Forelimb muscle (tissue), 1 donor: ENCODE results near the gene RNPEPL1. TPM values are rescaled to one million over a fixed set of nuclear protein-coding genes. Genes with fewer than 3 reads are reported as not detected.
"Not testable (repeated sequence)": the region's sequence is repeated elsewhere in the genome, so short reads cannot be mapped to it uniquely, and the experiment has no call there.

Experiments
- DNase-seq: peaks from one replicate; pipeline ENCODE4 v3.0.0-alpha.2; 2013; ENCODE audit warnings: low read depth
- polyA plus RNA-seq: library from polyadenylated mRNA; unstranded; fragments of 120-200 nt; gene quantifications from one replicate; pipeline ENCODE4 v1.2.1, GENCODE V29; 2013; ENCODE audit not compliant: insufficient read length

The RNPEPL1 gene
- polyA plus RNA-seq, 1 donor = 33.2 TPM

- no peak for DNase-seq
These were observed 35.6 kb downstream of the RNPEPL1 start for GRCh38 chr2:240603846-240604245.

- DNase-seq = peak; percentile 29
These were observed 36.1 kb downstream of the RNPEPL1 start for GRCh38 chr2:240604291-240604938.

- DNase-seq = no peak
These were observed 36.8 kb downstream of the RNPEPL1 start for GRCh38 chr2:240604939-240605716.

GRCh38 chr2:240605867-240606743 is 37.8 kb downstream of the RNPEPL1 start:
- DNase-seq = no peak

- no peak for DNase-seq
These were observed 43.4 kb downstream of the RNPEPL1 start for GRCh38 chr2:240611601-240612210.

GRCh38 chr2:240613781-240614180 is 45.5 kb downstream of the RNPEPL1 start:
- DNase-seq = no peak

GRCh38 chr2:240614391-240614790 is 46.1 kb downstream of the RNPEPL1 start:
- no peak for DNase-seq

GRCh38 chr2:240615396-240615795 is 47.1 kb downstream of the RNPEPL1 start:
- DNase-seq = no peak

- no peak for DNase-seq
These were observed 47.7 kb downstream of the RNPEPL1 start for GRCh38 chr2:240615820-240616547.

DNA sequence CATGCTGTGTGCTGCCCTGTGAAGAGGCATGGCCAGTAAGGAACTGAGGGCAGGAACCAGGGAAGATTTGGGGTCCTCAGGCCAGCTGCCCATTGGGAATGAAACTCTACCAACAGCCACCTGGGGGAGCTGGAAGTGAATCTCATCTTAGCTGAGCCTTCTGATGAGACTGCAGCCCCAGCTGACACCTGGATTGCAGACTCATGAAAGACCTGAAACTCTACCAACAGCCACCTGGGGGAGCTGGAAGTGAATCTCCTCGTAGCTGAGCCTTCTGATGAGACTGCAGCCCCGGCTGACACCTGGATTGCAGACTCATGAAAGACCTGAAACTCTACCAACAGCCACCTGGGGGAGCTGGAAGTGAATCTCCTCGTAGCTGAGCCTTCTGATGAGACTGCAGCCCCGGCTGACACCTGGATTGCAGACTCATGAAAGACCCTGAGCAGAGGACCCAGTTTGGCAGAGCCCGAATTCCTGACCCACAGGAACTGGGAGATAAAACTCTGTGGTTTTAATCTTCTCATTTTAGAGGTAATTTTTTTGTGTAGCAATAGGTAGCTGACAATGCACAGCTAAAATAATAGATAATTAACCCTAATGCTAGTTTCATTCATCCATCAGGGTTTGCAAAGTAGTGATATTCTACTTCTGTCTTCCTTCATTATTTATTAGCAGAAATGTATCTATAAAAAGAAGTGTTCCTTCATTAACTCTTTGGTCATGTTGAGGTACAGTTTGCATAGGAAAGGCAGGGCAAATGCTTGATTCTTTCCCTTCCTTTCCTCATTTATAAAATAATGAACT is 48.8 kb downstream of the RNPEPL1 start:
- not testable (repeated sequence) for DNase-seq

DNA sequence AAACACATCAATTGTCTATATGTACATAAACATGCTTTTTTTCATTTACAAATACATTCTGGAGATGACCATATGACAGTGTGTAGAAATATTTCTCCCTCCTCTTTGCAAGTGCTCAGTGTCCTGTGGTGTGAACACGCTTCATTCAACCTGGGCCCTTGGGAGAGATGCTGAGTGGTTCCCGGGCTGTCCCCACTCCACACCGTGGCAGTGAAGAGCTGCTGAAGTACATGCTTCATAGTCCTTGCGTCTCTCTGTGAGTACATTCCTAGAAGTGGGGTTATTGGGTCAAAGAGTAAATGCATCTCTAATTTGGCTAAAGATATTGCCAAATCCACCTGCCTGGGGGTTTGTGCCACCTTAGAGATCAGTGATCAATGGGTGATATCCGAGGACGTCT is 50.5 kb downstream of the RNPEPL1 start:
- no peak for DNase-seq

- no peak for DNase-seq
These were observed 51.3 kb downstream of the RNPEPL1 start for GRCh38 chr2:240619506-240620148.

DNA sequence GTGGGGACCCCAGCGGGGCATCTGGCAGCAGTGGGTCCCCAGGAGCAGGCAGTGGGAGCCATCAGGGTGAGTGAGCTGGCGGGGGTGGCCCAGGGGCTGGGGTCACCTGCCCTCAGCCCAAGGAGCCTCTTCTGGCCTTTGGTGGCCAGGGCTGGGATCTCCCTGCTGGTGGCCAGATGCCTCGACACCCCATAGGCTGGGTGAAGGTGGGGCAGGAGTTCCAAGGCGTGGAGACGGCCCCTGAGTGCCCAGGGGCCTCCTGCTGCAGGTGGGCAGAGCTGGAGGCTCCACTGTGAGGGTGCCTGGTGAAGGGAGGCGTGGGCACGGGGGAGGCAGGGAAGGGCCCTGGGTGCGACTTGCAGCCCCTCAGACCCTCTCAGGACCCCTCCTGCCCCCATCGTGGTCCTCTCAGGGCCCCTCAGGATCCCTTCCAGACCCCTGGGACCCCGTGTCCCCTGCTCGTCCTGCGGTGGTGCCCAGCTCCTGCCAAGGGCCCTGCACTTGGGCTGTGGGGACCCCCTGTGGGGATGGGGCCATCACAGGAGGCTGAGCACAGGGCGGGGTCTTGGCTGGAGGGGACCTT is 52.0 kb downstream of the RNPEPL1 start:
- no peak for DNase-seq

DNA sequence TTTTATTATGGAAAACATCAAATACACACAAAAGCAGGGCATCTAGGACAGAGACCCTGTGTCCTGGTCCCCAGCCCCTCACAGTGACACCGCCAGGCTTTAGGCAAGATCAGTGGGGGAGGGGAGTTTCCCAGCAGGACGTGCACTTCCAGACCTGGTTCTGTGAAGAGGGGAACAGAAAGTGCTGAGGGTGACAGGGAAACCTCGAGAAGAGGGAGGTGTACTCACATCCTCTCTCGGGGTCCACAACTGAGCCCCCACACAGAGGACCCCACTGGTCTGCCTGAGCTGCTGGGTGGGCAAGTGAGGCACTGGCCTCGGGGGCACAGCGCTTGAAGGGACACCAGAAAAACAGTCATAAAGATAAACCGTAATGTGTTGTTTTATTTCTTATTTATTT is 52.6 kb downstream of the RNPEPL1 start:
- DNase-seq = no peak

DNA sequence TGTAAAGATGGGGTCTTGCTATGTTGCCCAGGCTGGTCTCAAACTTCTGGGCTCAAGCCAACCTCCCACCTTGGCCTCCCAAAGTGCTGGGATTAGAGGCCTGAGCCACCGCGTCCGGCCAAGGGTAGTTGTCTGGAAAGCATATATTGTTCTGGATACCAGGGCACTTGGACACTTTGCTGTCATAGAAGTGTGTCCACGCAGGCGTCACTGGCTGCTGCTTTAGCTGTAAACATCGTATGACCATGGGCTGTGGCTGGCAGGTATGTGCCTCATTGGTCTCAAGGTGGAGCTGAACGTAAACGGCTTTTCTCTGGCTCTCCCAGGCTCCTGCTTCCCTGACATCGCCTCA is 53.8 kb downstream of the RNPEPL1 start:
- DNase-seq = no peak

DNA sequence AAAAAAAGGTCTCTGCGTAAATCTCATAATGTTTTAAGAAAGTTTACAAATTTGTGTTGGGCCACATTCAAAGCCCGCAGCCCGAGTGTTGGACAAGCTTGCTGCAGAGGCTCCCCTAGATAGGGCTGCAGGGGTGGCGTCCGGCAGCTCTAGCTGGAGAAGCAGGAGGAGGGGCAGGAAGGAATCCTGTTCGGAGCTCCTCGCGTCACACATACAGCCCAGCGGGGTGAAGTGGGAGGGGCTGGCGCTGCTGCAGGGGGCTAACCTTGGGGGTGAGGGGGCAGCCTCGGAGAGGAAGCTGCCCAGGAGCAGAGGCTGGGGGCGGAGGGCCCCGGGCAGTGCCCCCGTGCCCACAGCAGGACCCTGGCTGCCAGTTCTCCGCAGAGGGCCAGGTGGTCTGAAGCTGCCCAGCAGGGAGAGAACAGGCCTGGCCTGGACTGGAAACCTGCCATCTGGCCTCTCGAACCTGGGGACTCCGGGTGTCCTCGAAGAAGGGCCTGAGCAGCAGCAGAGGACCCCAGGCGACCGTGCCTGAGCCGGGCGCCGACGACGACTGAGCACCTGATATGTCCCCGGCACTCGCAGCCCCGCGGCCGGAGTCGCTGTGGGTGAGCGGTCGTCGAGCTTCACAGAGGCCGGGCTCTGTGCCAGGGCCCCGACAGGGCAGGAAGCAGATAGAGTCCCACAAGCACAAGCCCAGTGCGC is 54.4 kb downstream of the RNPEPL1 start:
- no peak for DNase-seq

GRCh38 chr2:240623531-240624010 is 55.3 kb downstream of the RNPEPL1 start:
- DNase-seq = no peak

GRCh38 chr2:240624011-240624949 is 56.0 kb downstream of the RNPEPL1 start:
- DNase-seq = no peak
